ENCODE results near the gene POLR3G. TPM values are rescaled to one million over a fixed set of nuclear protein-coding genes. Genes with fewer than 3 reads are reported as not detected.

Gene POLR3G
- total RNA-seq, 6 experiments from 2014 or later: 1.2 to 7.7 (median 2.0) TPM

- 59% methylated on average over 3 of the region's 4 CpGs for WGBS (ENCODE audit: insufficient coverage, low coverage, low lambda C conversion rate, missing lambda C conversion rate)
- Histone ChIP-seq H3K27me3 (peaks cover 0 to 16% of the 10 kb centered on the region in 2 donors), H3K27ac (no peak overlapping the region), H3K36me3 (no peaks in the 10 kb centered on the region), H3K9me3 (no peaks in the 10 kb centered on the region), H3K4me1 (peaks cover 0 to 13% (median 2%) of the 10 kb centered on the region in 4 donors), H3K4me3 (no peak overlapping the region)
- ATAC-seq: no peak
- TF ChIP-seq CTCF (IDR thresholded peaks at IDR 0.05) (no peak), POLR2A (IDR thresholded peaks at IDR 0.05) (no peak)
- DNase-seq: no peak
- intact Hi-C loops (cut with DNase I): no loop called here
These were observed 79.8 kb downstream of the POLR3G start for GRCh38 chr5:90554358-90555006.

DNA sequence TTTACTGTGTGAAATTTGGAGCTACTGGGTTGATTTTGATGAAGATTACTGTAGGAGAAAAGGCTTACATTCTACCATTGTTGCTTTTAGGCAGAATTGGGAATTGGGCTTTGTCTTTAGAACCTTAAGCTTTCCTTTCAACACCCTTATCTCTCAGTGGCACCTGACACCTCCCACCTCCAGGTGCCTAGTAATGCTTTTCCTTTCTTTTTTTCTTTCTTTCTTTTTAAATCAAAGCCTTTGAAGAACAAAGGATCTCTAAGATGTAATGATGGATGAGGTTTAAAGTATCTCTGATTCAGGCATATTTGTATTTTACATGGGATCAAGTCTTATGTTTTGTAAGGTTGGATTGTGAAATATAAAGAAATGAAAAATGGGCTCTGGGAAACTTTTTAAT lies 81.0 kb downstream of the POLR3G start:
- no peaks in the 10 kb centered on the region for H3K36me3 ChIP-seq
- ATAC-seq (no peak), DNase-seq (no peak)
- intact Hi-C loops (cut with DNase I): no loop called here
- H3K4me1 ChIP-seq: peaks cover 0 to 13% (median 2%) of the 10 kb centered on the region in 4 donors
- H3K4me3 ChIP-seq: no peak overlapping the region
- TF ChIP-seq POLR2A (IDR thresholded peaks at IDR 0.05) (no peak), CTCF (IDR thresholded peaks at IDR 0.05) (no peak)
- no peaks in the 10 kb centered on the region for H3K9me3 ChIP-seq
- H3K27ac ChIP-seq: no peak overlapping the region
- peaks cover 0 to 21% of the 10 kb centered on the region in 2 donors for H3K27me3 ChIP-seq

- Histone ChIP-seq H3K4me3 (no peak overlapping the region), H3K4me1 (peaks cover 0 to 13% (median 2%) of the 10 kb centered on the region in 4 donors), H3K27ac (no peak overlapping the region), H3K9me3 (no peaks in the 10 kb centered on the region), H3K36me3 (no peaks in the 10 kb centered on the region), H3K27me3 (peaks cover 0 to 21% of the 10 kb centered on the region in 2 donors)
- no peak for ATAC-seq
- DNase-seq: no peak
- intact Hi-C loops (cut with DNase I): no loop called here
- no peak for TF ChIP-seq POLR2A (IDR thresholded peaks at IDR 0.05)
- TF ChIP-seq CTCF (IDR thresholded peaks at IDR 0.05): no peak
- 14% methylated on average over 9 of the region's 9 CpGs for WGBS (ENCODE audit: insufficient coverage, low coverage, low lambda C conversion rate, missing lambda C conversion rate)
These were observed 82.7 kb downstream of the POLR3G start for GRCh38 chr5:90557391-90557790.

- DNase-seq: no peak
- intact Hi-C loops (cut with DNase I): no loop called here
- TF ChIP-seq POLR2A (IDR thresholded peaks at IDR 0.05) (no peak), CTCF (IDR thresholded peaks at IDR 0.05) (no peak)
- peak overlapping the region in 1 of 3 donors; percentile 31 for H3K4me3 ChIP-seq
- 9% methylated on average over 3 of the region's 3 CpGs for WGBS (ENCODE audit: insufficient coverage, low coverage, low lambda C conversion rate, missing lambda C conversion rate)
- no peak for ATAC-seq
- no peak overlapping the region for H3K27ac ChIP-seq
- peaks cover 0 to 13% (median 2%) of the 10 kb centered on the region in 4 donors for H3K4me1 ChIP-seq
- no peaks in the 10 kb centered on the region for H3K9me3 ChIP-seq
- no peaks in the 10 kb centered on the region for H3K36me3 ChIP-seq
- peaks cover 0 to 21% of the 10 kb centered on the region in 2 donors for H3K27me3 ChIP-seq
These were observed 83.2 kb downstream of the POLR3G start for GRCh38 chr5:90557871-90558270.

All from right lobe of liver (tissue), 6 donors.